GM12875 (cell line): ENCODE data around the gene OAS1.
"Not testable (repeated sequence)": the region's sequence is repeated elsewhere in the genome, so short reads cannot be mapped to it uniquely, and the experiment has no call there.

Source experiments
- H3K4me3 ChIP-seq: one replicate; pipeline ENCODE4 v1.5.1; 2011; ENCODE audit warnings: low read depth, low read length, control low read depth
- TF ChIP-seq, protein P1 (sequence below): IDR thresholded peaks from 2 replicates; pipeline ENCODE4 v1.5.1; 2011; ENCODE audit warnings: low read depth, mild to moderate bottlenecking, control low read depth, inconsistent platforms, low read length, moderate library complexity, borderline replicate concordance; ENCODE audit not compliant: insufficient read depth

Gene OAS1

DNA sequence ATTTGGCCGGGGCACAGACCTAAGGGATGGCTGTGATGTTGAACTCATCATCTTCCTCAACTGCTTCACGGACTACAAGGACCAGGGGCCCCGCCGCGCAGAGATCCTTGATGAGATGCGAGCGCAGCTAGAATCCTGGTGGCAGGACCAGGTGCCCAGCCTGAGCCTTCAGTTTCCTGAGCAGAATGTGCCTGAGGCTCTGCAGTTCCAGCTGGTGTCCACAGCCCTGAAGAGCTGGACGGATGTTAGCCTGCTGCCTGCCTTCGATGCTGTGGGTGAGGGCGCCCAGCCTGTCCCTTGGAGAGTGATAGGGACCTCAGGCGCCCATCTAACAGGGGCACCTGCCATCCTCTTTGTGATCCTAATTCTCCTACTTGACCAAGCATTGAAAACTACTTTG, 43.9 kb downstream of the OAS1 start:
- H3K4me3 ChIP-seq, result no peak overlapping the region
- TF ChIP-seq, protein P1, sequence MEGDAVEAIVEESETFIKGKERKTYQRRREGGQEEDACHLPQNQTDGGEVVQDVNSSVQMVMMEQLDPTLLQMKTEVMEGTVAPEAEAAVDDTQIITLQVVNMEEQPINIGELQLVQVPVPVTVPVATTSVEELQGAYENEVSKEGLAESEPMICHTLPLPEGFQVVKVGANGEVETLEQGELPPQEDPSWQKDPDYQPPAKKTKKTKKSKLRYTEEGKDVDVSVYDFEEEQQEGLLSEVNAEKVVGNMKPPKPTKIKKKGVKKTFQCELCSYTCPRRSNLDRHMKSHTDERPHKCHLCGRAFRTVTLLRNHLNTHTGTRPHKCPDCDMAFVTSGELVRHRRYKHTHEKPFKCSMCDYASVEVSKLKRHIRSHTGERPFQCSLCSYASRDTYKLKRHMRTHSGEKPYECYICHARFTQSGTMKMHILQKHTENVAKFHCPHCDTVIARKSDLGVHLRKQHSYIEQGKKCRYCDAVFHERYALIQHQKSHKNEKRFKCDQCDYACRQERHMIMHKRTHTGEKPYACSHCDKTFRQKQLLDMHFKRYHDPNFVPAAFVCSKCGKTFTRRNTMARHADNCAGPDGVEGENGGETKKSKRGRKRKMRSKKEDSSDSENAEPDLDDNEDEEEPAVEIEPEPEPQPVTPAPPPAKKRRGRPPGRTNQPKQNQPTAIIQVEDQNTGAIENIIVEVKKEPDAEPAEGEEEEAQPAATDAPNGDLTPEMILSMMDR, result no peak

DNA sequence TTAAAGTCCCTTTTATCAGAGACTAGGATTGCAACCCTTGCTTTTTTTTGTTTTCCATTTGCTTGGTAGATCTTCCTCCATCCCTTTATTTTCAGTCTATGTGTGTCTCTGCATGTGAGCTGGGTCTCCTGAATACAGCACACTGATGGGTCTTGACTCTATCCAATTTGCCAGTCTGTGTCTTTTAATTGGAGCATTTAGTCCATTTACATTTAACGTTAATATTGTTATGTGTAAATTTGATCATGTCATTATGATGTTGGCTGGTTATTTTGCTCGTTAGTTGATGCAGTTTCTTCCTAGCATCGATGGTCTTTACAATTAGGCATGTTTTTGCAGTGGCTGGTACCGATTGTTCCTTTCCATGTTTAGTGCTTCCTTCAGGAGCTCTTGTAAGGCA, 50.4 kb downstream of the OAS1 start:
- not testable (repeated sequence) for H3K4me3 ChIP-seq

GRCh38 chr12:112961074-112961473, 54.3 kb downstream of the OAS1 start:
- no peak overlapping the region for H3K4me3 ChIP-seq
- TF ChIP-seq, protein P1, result no peak

DNA sequence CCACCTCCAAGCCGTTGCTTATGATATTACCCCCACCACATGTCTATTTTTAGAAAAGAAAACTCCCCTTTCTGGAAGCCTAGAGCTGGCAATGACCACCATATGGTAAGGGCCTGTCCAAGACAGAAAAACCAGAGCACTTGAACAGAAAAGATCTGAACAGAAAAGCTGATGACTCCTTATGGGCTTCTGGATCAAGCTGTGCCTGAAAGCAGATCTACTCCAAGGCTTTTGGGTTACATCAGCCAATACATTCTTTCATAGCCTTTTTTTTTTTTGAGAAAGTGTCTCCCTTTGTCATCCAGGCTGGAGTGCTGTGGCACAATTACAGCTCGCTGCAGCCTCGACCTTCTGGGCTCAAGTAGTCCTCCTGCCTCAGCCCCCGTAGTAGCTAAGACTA, 54.8 kb downstream of the OAS1 start:
- H3K4me3 ChIP-seq, result no peak overlapping the region
- TF ChIP-seq, protein P1, result no peak

DNA sequence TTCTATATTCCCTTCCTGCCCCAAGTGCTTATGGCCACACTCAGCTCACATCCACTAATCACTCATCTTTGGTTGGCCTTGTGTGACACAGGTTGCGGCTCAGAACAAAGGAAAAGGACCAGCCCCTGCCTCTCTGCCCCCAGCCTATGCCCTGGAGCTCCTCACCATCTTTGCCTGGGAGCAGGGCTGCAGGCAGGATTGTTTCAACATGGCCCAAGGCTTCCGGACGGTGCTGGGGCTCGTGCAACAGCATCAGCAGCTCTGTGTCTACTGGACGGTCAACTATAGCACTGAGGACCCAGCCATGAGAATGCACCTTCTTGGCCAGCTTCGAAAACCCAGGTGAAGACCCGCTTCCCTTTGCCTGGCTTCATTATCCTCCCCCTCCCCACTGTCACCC, 55.8 kb downstream of the OAS1 start:
- H3K4me3 ChIP-seq, result no peak overlapping the region
- TF ChIP-seq, protein P1, result no peak

GRCh38 chr12:112963227-112963861, 56.6 kb downstream of the OAS1 start:
- TF ChIP-seq, protein P1, result no peak
- no peak overlapping the region for H3K4me3 ChIP-seq

DNA sequence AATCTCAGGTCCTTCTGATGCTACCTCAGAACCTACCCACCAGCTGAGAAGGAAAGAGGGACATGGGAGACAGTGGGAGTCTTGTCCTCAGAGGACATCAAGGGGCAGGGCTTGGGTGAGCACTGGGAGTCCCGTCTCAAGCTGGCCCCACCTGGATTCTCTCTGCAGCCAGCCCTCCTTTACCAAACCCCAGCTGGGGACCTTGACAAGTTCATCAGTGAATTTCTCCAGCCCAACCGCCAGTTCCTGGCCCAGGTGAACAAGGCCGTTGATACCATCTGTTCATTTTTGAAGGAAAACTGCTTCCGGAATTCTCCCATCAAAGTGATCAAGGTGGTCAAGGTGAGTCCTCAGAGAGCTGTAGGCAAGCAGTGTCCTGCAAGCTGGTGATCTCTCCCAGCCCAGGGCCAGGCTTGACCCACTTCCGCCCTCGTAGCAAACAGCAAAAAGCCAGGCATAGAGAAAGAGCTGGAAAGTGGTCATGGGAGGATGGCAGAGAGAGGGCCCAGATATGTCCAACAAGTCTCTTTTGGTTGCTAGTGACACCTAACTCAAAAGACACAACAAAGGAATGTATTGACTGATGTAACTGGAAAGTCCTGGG, 57.4 kb downstream of the OAS1 start:
- TF ChIP-seq, protein P1, result no peak
- H3K4me3 ChIP-seq, result no peak overlapping the region
